C4-2B (cell line): ENCODE results near the gene ITGB4.

ENCODE experiments used
- H3K27ac ChIP-seq: fragments of 450-650 bp; 2 replicates; pipeline ENCODE4 v1.5.1; 2017
- CTCF ChIP-seq: fragments of 450-650 bp; conservative IDR thresholded peaks from 2 replicates; pipeline ENCODE4 v1.5.1; 2017; ENCODE audit warnings: mild to moderate bottlenecking
- ZFX ChIP-seq: fragments of 450-650 bp; IDR thresholded peaks from 2 replicates; pipeline ENCODE4 v1.6.1; 2017

ITGB4 gene

GRCh38 chr17:75803883-75804282, 82.6 kb downstream of the ITGB4 start:
- no peak overlapping the region for H3K27ac ChIP-seq
- TF ChIP-seq CTCF (no peak), ZFX (no peak)

- no peak for TF ChIP-seq CTCF
- no peak for TF ChIP-seq ZFX
- no peak overlapping the region for H3K27ac ChIP-seq
Observed at GRCh38 chr17:75806822-75807500, 85.7 kb downstream of the ITGB4 start.
